Activated T-cell treated with anti-CD3 and anti-CD28 coated beads, Interleukin-2, amount 50 U/mL, for 72 hours (primary cell): ENCODE measurements around the gene ABCC11. TPM values are rescaled to one million over a fixed set of nuclear protein-coding genes. Genes with fewer than 3 reads are reported as not detected.

Experiments
- ATAC-seq, 2 donors: fragments of 150-1000 bp; cut with Tn5 transposase; replicated peaks in 1 of 2; 2 replicates each; pipeline ENCODE4 v1.10.0; 2021; ENCODE audit warnings: moderate library complexity in 2 of 2, mild to moderate bottlenecking in 1 of 2
- DNase-seq, 2 donors: peaks; one replicate each; pipeline ENCODE4 v3.0.0; 2021 to 2022; ENCODE audit warnings: mixed read lengths in 1 of 2
- H3K27ac Mint-ChIP-seq: one replicate; pipeline ENCODE4 v1.8.0; 2022; ENCODE audit warnings: mild to moderate bottlenecking, moderate library complexity, mixed read lengths
- H3K27me3 Mint-ChIP-seq: one replicate; pipeline ENCODE4 v1.8.0; 2022; ENCODE audit warnings: low read depth, mixed read lengths
- H3K36me3 Mint-ChIP-seq, 2 donors: one replicate each; pipeline ENCODE4 v1.8.0; 2022; ENCODE audit warnings: mixed read lengths in 2 of 2, mild to moderate bottlenecking in 1 of 2; ENCODE audit not compliant: insufficient read depth in 2 of 2
- H3K4me1 Mint-ChIP-seq: one replicate; pipeline ENCODE4 v1.8.0; 2022; ENCODE audit warnings: low read depth, mixed read lengths
- H3K4me3 Mint-ChIP-seq, 2 donors: one replicate each; pipeline ENCODE4 v1.8.0; 2022; ENCODE audit warnings: mild to moderate bottlenecking in 2 of 2, mixed read lengths in 2 of 2, moderate library complexity in 2 of 2
- H3K9me3 Mint-ChIP-seq, 2 donors: one replicate each; pipeline ENCODE4 v1.8.0; 2022; ENCODE audit warnings: mixed read lengths in 2 of 2
- total RNA-seq, 2 donors: library from RNA; stranded (reverse); gene quantifications; one replicate each; pipeline ENCODE4 v1.2.3, GENCODE V29; 2022

ABCC11 gene
- total RNA-seq, 2 donors from 2014 or later: 0.07 to 0.17 TPM

DNA sequence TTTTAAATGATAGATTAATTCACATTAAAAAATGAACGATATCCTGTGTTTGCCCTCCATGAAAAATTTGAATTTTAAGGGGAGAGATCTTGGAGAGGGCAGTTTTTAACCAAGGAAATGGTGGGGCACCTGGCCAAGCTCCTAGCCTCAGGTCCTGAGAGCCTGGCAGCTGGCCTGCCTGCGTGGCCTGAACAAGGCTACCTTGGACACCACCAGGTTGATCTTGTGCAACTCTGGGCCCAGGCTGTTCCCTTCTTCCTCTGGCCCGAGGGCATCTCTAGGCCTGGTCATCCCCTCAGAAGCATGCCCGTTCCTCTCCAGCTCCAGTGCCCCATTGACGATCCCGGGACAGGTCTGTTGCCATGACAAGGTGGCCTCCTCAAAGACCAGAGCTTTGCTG is 36.6 kb downstream of the ABCC11 start:
- Mint-ChIP-seq H3K27me3 (peaks cover 20% of the 10 kb centered on the region), H3K4me1 (no peaks in the 10 kb centered on the region)
- no peak for ATAC-seq

DNA sequence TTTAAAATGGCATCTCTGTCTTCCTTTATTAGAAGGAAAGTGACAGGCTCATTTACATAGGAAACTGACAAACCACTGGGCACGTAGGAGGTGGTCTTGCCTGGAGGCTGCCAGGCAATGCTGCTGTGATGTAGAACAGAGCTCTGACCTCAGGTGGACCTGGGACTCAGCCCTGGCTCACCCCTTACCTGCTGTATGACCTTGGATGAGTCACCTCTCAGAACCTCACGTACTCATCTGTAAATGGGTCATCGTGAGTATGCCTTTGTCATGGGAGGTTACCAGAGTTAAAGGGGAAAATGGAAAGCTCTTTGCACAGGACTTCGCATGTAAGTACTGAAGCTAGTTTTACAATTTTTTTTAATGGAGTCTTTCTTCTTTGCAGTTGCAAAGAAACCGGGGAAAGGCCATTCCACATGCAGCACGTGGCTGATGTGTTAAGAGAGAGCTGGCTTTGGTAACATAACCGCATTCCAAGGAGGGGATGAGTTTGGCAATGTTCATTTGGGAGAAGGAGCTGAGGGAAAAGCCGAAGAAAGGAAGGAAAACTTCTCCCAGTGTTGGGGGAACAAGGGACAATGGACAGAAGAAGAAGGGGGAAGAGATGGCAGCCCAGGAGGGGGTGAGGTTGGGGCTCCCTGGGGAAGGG is 40.6 kb downstream of the ABCC11 start:
- peak; percentile 62 to 93 for ATAC-seq
- DNase-seq: peak; percentile 2 to 17
- Mint-ChIP-seq H3K27ac (peak overlapping the region; percentile 8), H3K4me3 (no peak overlapping the region), H3K4me1 (no peaks in the 10 kb centered on the region), H3K9me3 (no peaks in the 10 kb centered on the region), H3K27me3 (peaks cover 32% of the 10 kb centered on the region), H3K36me3 (no peaks in the 10 kb centered on the region)

More for the DNA sequence above, 36.6 kb downstream of the ABCC11 start:
- no peak for DNase-seq
- H3K27ac Mint-ChIP-seq: no peak overlapping the region
- H3K36me3 Mint-ChIP-seq: no peaks in the 10 kb centered on the region
- H3K9me3 Mint-ChIP-seq: no peaks in the 10 kb centered on the region
- no peak overlapping the region for H3K4me3 Mint-ChIP-seq

DNA sequence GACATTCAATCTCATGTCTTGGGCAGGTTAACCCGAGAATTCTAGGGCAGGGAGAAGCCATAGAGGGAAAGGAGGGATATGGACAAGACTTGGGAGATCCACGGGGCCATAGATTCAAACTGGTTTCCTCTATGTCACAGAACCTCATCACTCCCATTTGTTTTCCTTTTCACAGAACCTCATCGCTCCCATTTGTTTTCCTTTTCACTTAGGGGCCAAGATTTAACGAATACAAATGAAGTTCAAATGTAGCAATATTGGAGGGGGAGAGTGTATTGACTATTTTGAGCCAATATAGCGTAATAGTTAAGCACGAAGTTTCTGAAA is 42.6 kb downstream of the ABCC11 start:
- Mint-ChIP-seq H3K27me3 (peaks cover 32% of the 10 kb centered on the region), H3K27ac (no peak overlapping the region), H3K4me1 (no peaks in the 10 kb centered on the region), H3K4me3 (no peak overlapping the region), H3K36me3 (no peaks in the 10 kb centered on the region), H3K9me3 (no peaks in the 10 kb centered on the region)
- DNase-seq: no peak
- no peak for ATAC-seq

DNA sequence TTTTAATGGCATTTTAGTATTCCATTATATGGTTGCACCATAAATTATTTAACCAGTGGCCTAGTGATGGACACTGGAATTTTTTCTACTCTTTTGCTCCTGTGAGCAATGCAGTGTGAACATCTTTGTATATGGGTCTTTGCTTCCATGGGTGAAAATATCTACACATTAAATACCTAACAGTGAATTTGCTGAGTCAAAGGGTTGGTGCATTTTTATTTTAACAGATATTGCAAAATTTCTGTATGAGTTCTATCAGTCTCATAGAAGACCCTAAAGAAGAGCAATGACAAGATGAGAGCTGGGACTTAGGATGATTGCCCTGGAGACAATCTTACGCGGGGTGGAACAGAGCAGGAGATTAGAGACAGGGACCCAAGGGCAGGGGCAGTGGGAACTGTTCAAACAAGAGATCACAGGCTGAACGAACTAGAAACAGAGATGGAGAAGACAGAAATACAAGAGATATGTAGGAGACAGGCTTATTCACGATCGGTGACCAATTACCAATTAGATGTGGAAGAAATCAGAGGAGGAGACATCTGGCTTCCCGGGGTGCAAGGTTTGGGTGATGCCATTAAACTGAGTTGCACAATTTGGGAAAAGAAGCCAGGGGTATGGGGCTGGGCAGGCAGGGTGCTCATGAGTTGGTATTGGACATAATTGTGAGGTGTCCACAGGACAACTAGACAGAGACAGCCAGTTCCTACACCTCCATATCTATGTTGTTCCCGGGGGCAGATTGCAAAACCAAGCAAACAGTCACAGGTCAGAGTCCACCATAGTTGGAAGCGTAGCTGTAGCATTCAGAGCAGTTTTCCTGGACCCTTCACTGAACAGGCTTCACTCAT is 43.1 kb downstream of the ABCC11 start:
- no peak overlapping the region for H3K4me3 Mint-ChIP-seq
- no peaks in the 10 kb centered on the region for H3K36me3 Mint-ChIP-seq
- H3K4me1 Mint-ChIP-seq: no peaks in the 10 kb centered on the region
- H3K9me3 Mint-ChIP-seq: no peaks in the 10 kb centered on the region
- H3K27me3 Mint-ChIP-seq: peaks cover 32% of the 10 kb centered on the region
- no peak for ATAC-seq
- no peak overlapping the region for H3K27ac Mint-ChIP-seq
- DNase-seq: no peak

DNA sequence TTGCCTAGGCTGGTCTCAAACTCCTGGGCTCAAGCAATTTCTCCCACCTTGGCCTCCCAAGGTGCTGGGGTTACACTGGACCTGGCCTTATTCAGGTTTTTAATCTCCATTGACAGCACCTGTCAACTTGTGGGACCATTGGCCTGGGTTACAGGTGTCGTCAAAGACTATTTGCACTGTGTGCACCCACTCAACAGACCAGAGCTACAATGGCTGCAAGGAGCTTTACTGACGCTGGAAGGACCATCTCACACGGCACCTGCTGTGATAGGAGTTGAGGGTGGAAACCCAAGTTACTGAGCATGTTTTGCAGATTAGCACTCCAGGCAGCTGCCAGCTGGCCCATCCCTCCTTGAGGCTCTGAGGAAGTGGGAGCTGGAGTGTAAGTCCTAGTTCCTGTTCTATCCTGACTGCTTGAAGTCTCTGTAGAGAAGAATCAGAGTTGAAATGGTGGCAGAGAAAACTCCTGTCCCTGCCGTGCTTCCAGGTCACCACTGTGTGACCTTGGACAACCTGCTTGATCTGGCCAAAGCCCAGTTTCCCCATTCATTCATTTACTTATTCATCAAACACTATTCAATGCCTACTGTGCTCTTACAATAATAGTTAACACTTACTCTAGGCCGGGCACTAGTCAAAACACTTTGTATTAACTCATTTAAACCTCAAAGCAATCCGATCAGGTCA is 45.7 kb downstream of the ABCC11 start:
- Mint-ChIP-seq H3K9me3 (peaks cover 0 to 1% of the 10 kb centered on the region in 2 donors), H3K4me1 (no peaks in the 10 kb centered on the region), H3K36me3 (no peaks in the 10 kb centered on the region), H3K27me3 (peaks cover 20% of the 10 kb centered on the region), H3K4me3 (no peak overlapping the region), H3K27ac (no peak overlapping the region)
- DNase-seq (no peak), ATAC-seq (no peak)

GRCh38 chr16:48197294-48197693 is 50.0 kb downstream of the ABCC11 start:
- H3K27ac Mint-ChIP-seq: no peak overlapping the region
- H3K36me3 Mint-ChIP-seq: no peaks in the 10 kb centered on the region
- H3K4me3 Mint-ChIP-seq: no peak overlapping the region
- H3K9me3 Mint-ChIP-seq: peaks cover 0 to 1% of the 10 kb centered on the region in 2 donors
- no peak for ATAC-seq
- no peak for DNase-seq
- H3K4me1 Mint-ChIP-seq: no peaks in the 10 kb centered on the region
- H3K27me3 Mint-ChIP-seq: peaks cover 7% of the 10 kb centered on the region

- no peak for ATAC-seq
- no peak overlapping the region for H3K27ac Mint-ChIP-seq
- no peaks in the 10 kb centered on the region for H3K4me1 Mint-ChIP-seq
- no peak overlapping the region for H3K4me3 Mint-ChIP-seq
- DNase-seq: no peak
- H3K36me3 Mint-ChIP-seq: no peaks in the 10 kb centered on the region
- H3K9me3 Mint-ChIP-seq: peaks cover 0 to 1% of the 10 kb centered on the region in 2 donors
- peaks cover 7% of the 10 kb centered on the region for H3K27me3 Mint-ChIP-seq
Observed at GRCh38 chr16:48194828-48195556, 52.3 kb downstream of the ABCC11 start.

DNA sequence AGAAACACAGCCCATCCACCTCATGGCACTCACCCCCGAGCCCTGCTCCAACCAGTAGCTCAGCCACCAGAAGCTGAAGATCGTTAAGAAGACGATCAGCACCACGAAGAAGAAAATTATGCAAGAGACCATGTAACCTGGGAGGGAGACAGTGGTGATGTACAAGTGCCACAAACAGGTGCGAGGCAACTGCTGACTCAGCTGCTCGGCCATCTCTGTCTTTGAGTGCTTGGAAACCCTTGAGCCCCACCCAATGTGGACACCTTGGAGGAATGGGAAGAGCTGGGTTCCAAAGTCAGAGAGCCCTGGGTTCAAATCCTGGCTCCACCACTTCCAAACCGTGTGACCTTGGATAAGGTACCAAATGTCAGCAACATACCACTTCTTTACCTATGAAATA is 53.5 kb downstream of the ABCC11 start:
- peaks cover 0 to 1% of the 10 kb centered on the region in 2 donors for H3K9me3 Mint-ChIP-seq
- H3K27ac Mint-ChIP-seq: no peak overlapping the region
- DNase-seq (no peak), ATAC-seq (no peak)
- H3K4me3 Mint-ChIP-seq: no peak overlapping the region
- H3K4me1 Mint-ChIP-seq: peaks cover under 1% of the 10 kb centered on the region
- H3K27me3 Mint-ChIP-seq: peaks cover 7% of the 10 kb centered on the region
- no peaks in the 10 kb centered on the region for H3K36me3 Mint-ChIP-seq

- peaks cover 10% of the 10 kb centered on the region for H3K4me1 Mint-ChIP-seq
- no peaks in the 10 kb centered on the region for H3K9me3 Mint-ChIP-seq
- H3K4me3 Mint-ChIP-seq: no peak overlapping the region
- no peaks in the 10 kb centered on the region for H3K36me3 Mint-ChIP-seq
- ATAC-seq: no peak
- no peaks in the 10 kb centered on the region for H3K27me3 Mint-ChIP-seq
- peak overlapping the region; percentile 10 for H3K27ac Mint-ChIP-seq
- DNase-seq: no peak
Observed at GRCh38 chr16:48188449-48189102, 58.8 kb downstream of the ABCC11 start.

GRCh38 chr16:48187779-48188178 is 59.6 kb downstream of the ABCC11 start:
- no peak for ATAC-seq
- H3K27ac Mint-ChIP-seq: no peak overlapping the region
- no peaks in the 10 kb centered on the region for H3K27me3 Mint-ChIP-seq
- peaks cover 10% of the 10 kb centered on the region for H3K4me1 Mint-ChIP-seq
- DNase-seq: no peak
- no peaks in the 10 kb centered on the region for H3K9me3 Mint-ChIP-seq
- H3K4me3 Mint-ChIP-seq: no peak overlapping the region
- no peaks in the 10 kb centered on the region for H3K36me3 Mint-ChIP-seq

DNA sequence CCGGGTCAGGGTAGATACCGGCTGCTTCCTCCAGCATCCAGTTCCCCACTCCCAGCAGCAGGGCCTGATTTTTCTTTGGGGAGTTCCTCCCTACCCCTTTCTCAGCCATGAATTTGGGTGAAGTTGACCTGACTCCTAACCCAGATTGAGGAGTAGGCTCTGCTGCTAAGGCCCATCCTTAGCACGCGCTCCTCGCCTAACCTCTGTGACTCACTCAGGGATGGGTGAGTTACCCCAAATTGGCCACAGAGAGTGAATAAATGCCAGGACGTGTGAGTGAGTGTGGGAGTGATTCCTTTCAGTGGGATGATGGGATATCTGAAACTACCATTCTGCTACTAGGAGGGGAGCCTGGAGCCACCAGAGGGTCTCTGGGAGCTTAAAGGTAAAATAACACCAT is 62.7 kb downstream of the ABCC11 start:
- H3K27me3 Mint-ChIP-seq: no peaks in the 10 kb centered on the region
- no peaks in the 10 kb centered on the region for H3K9me3 Mint-ChIP-seq
- H3K4me3 Mint-ChIP-seq: no peak overlapping the region
- ATAC-seq: no peak
- no peak for DNase-seq
- no peaks in the 10 kb centered on the region for H3K36me3 Mint-ChIP-seq
- peaks cover 10% of the 10 kb centered on the region for H3K4me1 Mint-ChIP-seq
- no peak overlapping the region for H3K27ac Mint-ChIP-seq

DNA sequence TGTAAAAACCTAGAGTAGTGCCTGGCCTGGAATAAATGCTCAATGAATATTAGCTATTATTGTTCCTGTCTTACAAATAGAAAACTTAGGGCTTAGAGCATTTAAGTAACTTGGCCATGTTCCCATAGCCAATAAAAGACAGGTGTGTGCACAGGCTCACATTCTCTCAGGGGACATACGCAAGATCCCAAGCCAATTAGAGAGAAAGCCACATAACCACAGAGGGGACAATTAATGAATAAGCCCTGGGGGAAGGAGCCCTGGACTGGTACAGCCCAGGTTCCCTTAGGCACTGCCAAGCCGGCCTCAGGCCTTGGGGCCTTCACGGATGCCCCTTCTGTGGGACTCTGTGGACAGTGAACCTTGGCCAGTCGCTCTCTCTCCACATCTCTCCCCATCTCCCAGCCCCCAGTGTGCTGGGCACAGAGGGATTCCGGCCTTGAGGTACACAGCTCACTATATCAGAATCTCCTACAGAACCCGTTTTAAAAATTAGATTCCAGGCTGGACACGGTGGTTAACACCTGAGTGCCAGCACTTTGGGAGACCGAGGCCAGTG is 64.3 kb downstream of the ABCC11 start:
- Mint-ChIP-seq H3K9me3 (no peaks in the 10 kb centered on the region), H3K4me3 (no peak overlapping the region), H3K36me3 (no peaks in the 10 kb centered on the region), H3K27ac (no peak overlapping the region), H3K27me3 (peaks cover 2% of the 10 kb centered on the region), H3K4me1 (peaks cover 2% of the 10 kb centered on the region)
- ATAC-seq: no peak
- no peak for DNase-seq
